Neutrophil (primary cell): ENCODE data around the gene SP3.

Source experiments
- H3K27ac ChIP-seq: fragments of 200-600 bp; sonication (generic); 2 replicates; pipeline ENCODE4 v1.5.1; 2016; ENCODE audit warnings: mild to moderate bottlenecking, moderate library complexity
- H3K27me3 ChIP-seq: fragments of 200-600 bp; sonication (generic); 2 replicates; pipeline ENCODE4 v1.6.0; 2016; ENCODE audit warnings: mild to moderate bottlenecking
- H3K36me3 ChIP-seq: fragments of 200-600 bp; sonication (generic); 2 replicates; pipeline ENCODE4 v1.5.1; 2017
- H3K4me1 ChIP-seq, 2 experiments: fragments of 200-600 bp in 1 of 2; sonication (generic) in 1 of 2; 1 replicate in 1 of 2; 2 replicates in 1 of 2; pipeline versions ENCODE4 v1.5.1 to v1.6.1; 2013 to 2016; ENCODE audit warnings: low read depth in 1 of 2, low read length in 1 of 2, mild to moderate bottlenecking in 1 of 2, moderate library complexity in 1 of 2; ENCODE audit not compliant: control insufficient read depth in 1 of 2, insufficient read depth in 1 of 2
- H3K4me3 ChIP-seq, 2 experiments: fragments of 200-600 bp in 1 of 2; sonication (generic) in 1 of 2; 1 replicate in 1 of 2; 2 replicates in 1 of 2; pipeline ENCODE4 v1.5.1; 2013 to 2016; ENCODE audit warnings: low read depth in 1 of 2, low read length in 1 of 2, mild to moderate bottlenecking in 1 of 2, moderate library complexity in 1 of 2
- H3K9me3 ChIP-seq: fragments of 200-600 bp; sonication (generic); 2 replicates; pipeline ENCODE4 v1.5.1; 2016
- TF ChIP-seq, protein P1 (sequence below): fragments of 200-600 bp; sonication (generic); IDR thresholded peaks from 2 replicates; pipeline ENCODE4 v1.5.1; 2016; ENCODE audit warnings: antibody characterized with exemption

The SP3 gene

GRCh38 chr2:173962031-173962430 is 3.1 kb downstream of the SP3 start:
- peak overlapping the region; percentile 94 to 97 for H3K4me3 ChIP-seq
- TF ChIP-seq, protein P1, sequence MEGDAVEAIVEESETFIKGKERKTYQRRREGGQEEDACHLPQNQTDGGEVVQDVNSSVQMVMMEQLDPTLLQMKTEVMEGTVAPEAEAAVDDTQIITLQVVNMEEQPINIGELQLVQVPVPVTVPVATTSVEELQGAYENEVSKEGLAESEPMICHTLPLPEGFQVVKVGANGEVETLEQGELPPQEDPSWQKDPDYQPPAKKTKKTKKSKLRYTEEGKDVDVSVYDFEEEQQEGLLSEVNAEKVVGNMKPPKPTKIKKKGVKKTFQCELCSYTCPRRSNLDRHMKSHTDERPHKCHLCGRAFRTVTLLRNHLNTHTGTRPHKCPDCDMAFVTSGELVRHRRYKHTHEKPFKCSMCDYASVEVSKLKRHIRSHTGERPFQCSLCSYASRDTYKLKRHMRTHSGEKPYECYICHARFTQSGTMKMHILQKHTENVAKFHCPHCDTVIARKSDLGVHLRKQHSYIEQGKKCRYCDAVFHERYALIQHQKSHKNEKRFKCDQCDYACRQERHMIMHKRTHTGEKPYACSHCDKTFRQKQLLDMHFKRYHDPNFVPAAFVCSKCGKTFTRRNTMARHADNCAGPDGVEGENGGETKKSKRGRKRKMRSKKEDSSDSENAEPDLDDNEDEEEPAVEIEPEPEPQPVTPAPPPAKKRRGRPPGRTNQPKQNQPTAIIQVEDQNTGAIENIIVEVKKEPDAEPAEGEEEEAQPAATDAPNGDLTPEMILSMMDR, result no peak
- no peaks in the 10 kb centered on the region for H3K9me3 ChIP-seq
- peaks cover 5% of the 10 kb centered on the region for H3K36me3 ChIP-seq
- H3K27ac ChIP-seq, result peak overlapping the region; percentile 100
- H3K4me1 ChIP-seq, result peaks cover 63 to 73% of the 10 kb centered on the region in 2 experiments
- H3K27me3 ChIP-seq, result no peaks in the 10 kb centered on the region

- peaks cover 63 to 73% of the 10 kb centered on the region in 2 experiments for H3K4me1 ChIP-seq
- peak overlapping the region; percentile 100 for H3K27ac ChIP-seq
- TF ChIP-seq, protein P1, result no peak
- peak overlapping the region; percentile 94 to 97 for H3K4me3 ChIP-seq
- H3K27me3 ChIP-seq, result no peaks in the 10 kb centered on the region
- no peaks in the 10 kb centered on the region for H3K9me3 ChIP-seq
- H3K36me3 ChIP-seq, result peaks cover 5% of the 10 kb centered on the region
These were observed 3.8 kb downstream of the SP3 start for GRCh38 chr2:173961346-173961705.

GRCh38 chr2:173959909-173960308 is 5.3 kb downstream of the SP3 start:
- Histone ChIP-seq H3K36me3 (peaks cover 17% of the 10 kb centered on the region), H3K9me3 (no peaks in the 10 kb centered on the region), H3K4me3 (no peak overlapping the region), H3K27me3 (no peaks in the 10 kb centered on the region), H3K4me1 (peaks cover 71 to 82% of the 10 kb centered on the region in 2 experiments), H3K27ac (peak overlapping the region; percentile 100)
- TF ChIP-seq, protein P1, result no peak

DNA sequence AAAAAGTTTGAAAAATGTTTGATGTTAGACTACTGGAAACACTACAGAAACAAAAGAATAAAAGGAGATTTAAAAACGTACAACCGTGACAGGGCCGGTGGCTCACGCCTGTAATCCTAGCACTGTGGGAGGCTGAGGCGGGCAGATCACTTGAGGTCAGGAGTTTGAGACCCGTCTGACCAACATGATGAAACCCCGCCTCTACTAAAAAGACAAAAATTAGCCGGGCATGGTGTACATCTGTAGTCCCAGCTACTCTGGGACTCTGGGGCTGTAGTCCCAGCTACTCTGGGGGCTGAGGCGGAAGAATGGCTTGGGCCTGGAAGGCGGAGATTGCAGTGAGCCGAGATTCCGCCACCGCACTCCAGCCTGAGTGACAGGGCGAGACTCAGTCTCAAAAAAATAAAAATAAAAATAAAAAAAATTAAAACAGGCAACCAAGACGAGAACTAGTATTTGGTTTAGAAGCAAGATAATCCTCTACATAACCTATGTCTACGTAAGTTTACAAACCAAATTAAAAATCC is 5.8 kb downstream of the SP3 start:
- Histone ChIP-seq H3K36me3 (peaks cover 22% of the 10 kb centered on the region), H3K27ac (peak overlapping the region; percentile 100), H3K27me3 (no peaks in the 10 kb centered on the region), H3K4me3 (no peak overlapping the region), H3K4me1 (peaks cover 76 to 87% of the 10 kb centered on the region in 2 experiments), H3K9me3 (no peaks in the 10 kb centered on the region)
- TF ChIP-seq, protein P1, result no peak

- H3K27ac ChIP-seq, result peak overlapping the region; percentile 100
- peak overlapping the region in 1 of 2 experiments; percentile 12 for H3K4me3 ChIP-seq
- H3K4me1 ChIP-seq, result peaks cover 87 to 98% of the 10 kb centered on the region in 2 experiments
- TF ChIP-seq, protein P1, result no peak
- peaks cover 31% of the 10 kb centered on the region for H3K36me3 ChIP-seq
- H3K27me3 ChIP-seq, result no peaks in the 10 kb centered on the region
- H3K9me3 ChIP-seq, result no peaks in the 10 kb centered on the region
These were observed 6.9 kb downstream of the SP3 start for GRCh38 chr2:173958198-173958846.
